Anterior cingulate cortex (tissue), 58 donors: ENCODE results near the gene ABCA1.
"Not testable (repeated sequence)": the region's sequence is repeated elsewhere in the genome, so short reads cannot be mapped to it uniquely, and the experiment has no call there.

ENCODE experiments used
- DNase-seq, 58 donors: peaks; one replicate each; lab custom pipeline; 2025; lab: John Stamatoyannopoulos, UW

The ABCA1 gene

DNA sequence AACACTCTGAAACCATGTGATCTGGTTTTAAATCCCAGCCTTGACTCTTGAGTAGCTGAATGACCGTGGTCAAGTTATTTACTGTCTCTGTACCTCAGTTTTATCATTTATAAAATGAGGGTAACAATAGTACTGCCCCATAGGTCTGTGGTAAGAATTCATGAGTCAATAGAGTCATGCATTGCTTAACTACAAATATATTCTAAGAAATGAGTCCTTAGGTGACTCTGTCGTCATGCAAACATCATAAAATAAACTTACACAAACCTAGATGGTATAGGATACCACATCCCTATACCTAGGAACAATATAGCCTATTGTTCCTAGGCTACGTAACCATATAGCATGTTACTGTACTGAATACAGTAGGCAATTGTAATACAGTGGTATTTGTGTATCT, 20.3 kb upstream of the ABCA1 start:
- no peak for DNase-seq

DNA sequence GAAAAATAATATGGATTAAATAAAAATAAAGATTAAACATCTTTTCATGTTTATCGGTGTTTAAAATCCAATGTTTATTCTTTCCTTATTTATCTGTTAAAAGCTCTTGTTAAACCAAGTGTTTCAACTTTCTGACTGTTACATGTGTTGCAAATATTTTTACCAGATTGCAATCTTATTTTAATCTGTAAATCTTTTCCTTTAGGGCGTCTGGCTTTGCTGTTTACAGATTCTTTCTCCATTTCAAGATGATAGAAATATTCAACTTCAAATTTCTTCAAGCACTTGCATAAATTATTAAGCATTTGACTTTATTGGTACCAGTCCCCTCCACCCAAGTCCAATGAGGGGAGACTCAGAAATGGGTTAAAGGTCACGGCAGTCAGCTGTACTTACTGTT, 16.9 kb upstream of the ABCA1 start:
- no peak for DNase-seq

DNA sequence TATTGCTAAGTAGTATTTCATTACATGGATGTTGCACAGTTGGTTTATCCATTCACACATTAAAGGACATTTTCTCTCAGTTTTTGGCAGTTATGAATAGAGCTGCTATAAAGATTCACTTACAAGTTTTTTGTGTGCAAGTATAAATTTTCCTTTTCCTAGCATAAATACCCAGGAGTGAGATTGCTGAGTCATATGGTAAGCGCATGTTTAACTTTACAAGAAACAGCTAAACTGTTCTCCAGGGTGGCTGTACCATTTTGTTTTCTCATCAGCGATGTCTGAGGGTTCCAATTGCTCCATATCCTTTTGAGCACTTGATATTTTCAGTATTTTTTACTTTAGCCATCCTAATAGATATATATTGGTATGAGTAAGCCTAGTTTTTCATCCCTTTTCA, 16.4 kb upstream of the ABCA1 start:
- peak in 1 of 58 donors; percentile 11 for DNase-seq

DNA sequence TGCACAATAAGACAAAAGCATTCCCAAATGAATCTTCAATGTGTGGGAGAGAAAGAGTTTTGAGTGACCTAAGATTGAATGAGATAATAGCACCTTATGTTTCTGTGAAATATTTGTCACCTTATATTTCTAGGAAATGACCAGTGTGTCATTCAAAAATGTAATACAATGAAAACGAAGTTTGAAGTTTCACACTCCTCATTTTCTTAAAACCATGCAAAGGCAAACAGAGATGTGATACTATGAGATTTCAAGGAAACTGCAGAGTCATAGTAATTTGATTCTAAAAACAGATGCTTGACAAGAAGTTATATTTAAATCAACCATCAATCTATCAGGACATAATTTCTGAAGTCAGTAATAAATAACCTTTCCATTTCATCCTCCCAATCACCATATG, 13.6 kb upstream of the ABCA1 start:
- DNase-seq = no peak

DNA sequence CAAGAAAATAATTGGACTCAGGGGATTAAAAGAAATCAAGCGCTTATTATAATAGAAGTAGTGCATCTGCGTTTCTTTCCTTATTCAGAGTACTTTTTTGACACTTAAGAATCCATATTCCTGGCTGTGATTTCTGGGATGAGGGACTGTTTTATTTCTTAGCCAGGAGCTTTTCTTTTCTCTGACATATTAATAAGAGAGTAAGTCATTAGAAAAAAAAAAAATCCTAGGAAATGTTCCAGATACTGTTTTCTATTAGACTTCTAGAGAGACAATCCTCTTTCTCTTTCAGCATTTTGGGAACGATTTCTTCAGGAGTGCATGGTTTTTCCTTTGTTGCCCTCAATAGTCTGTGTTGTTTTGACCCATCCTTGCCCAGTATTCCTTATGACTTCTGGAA, 8.3 kb upstream of the ABCA1 start:
- no peak for DNase-seq

DNA sequence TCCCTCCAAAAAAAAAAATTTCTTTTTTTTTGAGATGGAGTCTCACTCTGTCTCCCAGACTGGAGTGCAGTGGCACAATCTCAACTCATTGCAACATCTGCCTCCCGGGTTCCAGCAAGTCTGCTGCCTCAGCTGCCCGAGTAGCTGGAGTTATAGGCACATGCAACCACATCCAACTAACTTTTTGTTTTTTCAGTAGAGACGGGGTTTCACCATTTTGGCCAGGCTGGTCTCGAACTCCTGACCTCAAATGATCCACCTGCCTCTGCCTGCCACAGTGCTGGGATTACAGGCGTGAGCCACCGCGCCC, 7.5 kb upstream of the ABCA1 start:
- DNase-seq = not testable (repeated sequence)

DNA sequence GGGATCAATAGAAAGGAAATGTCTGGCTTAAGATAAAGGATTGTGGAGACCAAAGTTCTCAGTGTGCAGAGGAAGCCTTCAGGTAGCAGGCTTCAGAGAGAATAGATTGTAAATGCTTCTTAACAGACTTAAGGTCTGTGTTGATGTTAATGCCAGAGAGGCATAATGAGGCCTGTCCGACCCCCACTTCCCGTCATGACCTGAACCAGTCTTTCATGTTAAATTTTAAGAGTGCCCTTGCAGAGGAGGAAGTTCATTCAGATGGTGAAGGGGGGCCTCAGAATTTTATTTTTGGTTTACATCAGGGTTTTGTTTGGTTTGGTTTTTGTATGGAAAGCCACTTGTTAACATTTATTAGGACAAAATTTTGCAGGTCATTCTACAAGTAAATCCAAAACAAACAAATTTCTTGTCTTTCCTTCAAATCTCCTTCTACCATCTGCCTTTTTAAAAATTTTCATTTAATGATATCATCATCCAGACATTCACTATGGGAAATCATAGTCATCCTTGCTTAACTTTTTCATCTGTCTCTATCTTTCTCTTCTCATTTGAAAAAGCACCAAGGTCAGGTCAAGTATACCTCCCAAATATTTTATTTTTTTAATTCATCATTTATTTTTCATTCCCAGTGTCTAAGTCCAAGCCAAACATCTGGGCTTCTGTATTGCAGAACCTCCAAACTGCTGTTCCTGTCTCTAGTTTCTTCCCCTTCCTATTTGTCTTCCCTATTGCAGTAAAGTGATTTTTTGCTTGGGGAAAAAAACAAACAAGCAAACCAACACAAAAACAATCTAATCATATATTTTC, 6.9 kb upstream of the ABCA1 start:
- DNase-seq = no peak

DNA sequence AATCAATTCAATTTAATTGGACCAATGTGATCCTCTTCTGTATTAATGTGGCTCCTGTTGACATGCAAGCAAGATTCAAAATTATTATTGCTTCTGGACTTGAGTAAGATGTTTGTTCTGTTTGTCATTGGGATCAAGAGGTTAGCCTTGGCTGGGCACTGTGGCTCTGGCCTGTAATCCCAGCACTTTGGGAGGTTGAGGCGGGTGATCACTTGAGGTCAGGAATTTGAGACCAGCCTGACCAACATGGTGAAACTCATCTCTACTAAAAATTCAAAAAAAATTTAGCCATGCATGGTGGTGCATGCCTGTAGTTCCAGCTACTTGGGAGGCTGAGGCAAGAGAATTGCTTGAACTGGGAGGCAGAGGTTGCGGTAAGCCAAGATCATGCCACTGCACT, 5.1 kb upstream of the ABCA1 start:
- DNase-seq = not testable (repeated sequence)

DNA sequence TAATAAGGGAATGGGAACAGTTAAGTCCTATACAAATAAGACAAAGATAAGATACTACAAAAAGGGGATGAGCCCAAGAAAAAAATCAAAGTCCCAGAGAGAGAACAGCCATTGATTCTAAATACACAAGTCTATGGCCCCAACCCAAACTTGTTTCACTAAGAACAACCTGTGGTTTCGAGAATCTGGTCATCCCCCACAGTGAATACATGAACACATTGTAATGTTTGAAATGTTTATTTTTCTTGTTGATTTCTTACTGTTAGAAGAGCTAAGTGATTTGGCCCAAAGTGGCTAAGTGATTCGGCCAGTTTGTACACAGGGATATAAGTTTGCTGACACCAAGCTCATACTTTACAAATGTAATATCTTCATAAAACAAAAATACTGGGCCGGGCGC, 3.3 kb upstream of the ABCA1 start:
- DNase-seq = no peak

DNA sequence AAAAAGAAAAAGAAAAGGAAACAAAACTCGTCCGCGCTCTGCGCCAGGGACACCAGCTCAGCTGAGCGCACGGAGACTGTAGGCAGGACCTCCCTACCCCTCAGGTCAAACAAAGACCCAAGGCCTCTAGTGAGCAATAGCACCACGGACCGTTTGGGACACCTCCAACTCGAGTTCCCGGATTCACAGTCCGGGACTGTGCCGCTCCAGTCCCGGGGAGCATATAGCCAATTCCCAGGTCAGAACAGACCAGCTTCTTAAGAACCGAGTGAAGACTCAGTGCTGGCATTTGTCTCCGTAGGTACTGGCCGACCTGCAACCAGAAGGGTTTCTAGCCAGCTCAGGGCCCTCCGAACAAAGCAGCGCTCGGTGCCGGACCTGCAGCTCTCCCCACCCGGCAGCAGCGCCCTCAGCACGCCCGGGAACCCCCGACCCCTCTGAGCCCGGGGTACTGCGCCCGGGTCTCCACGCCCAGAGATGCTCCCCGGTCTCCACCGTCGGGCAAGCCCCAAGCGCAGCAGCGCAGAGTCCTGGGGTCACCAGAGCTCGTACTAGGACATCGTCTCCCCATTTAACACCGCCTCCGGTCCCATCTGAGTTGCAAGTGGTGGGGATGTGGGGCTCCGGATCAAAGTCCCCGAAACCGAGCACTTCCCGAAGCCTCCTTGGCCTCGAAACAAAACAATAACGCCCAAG, 591 bp downstream of the ABCA1 start:
- DNase-seq = peak in 35 of 58 donors; percentile 9 to 71 (median 34)

DNA sequence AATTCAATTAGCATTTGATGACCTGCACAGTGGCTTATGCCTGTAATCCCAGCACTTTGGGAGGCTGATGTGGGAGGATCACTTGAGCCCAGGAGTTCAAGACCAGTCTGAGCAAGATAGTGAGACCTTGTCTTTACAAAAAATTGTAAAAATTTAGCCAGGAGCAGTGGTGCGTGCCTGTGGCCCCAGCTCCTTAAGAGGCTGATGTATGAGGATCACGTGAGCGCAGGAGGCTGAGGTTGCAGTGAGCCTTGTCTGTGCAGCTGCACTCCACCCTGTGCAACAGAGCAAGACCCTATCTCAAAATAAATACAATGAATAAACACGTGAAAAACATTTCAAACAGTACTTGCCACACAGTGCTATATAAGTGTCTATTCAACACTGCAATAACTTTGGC, 4.2 kb downstream of the ABCA1 start:
- no peak for DNase-seq

DNA sequence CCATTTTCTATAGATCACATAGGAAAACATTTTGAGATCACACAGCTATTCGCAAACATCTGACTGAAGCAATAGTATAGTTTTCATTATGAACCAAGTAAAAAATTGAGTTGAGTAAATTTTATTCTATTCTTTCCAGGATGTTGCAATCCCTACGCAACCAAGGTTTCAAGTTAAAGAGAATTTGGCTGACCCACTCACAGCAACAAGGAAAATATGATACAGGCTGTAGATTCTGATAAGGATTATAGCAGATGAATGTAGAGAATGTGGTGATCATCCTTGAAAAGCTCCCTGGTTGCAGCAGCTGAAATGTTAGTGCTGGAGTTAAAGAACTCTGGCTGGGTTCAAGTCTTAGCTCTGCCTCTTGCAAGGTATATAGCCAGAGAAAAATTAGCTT, 4.7 kb downstream of the ABCA1 start:
- DNase-seq = no peak

DNA sequence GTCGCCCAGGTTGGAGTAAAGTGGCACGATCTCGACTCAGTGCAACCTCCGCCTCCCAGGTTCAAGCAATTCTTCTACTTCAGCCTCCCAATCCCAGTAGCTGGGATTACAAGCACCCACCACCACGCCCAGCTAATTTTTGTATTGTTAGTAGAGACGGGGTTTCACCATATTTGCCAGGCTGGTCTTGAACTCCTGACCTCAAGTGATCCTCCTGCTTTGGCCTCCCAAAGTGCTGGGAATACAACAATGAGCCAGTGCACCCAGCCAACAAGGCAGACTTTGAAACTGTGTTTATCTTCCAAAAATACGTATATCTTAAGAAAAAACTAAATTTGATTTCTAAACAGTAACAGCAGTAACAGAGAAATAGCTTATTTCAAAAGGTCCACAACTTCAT, 5.2 kb downstream of the ABCA1 start:
- not testable (repeated sequence) for DNase-seq

DNA sequence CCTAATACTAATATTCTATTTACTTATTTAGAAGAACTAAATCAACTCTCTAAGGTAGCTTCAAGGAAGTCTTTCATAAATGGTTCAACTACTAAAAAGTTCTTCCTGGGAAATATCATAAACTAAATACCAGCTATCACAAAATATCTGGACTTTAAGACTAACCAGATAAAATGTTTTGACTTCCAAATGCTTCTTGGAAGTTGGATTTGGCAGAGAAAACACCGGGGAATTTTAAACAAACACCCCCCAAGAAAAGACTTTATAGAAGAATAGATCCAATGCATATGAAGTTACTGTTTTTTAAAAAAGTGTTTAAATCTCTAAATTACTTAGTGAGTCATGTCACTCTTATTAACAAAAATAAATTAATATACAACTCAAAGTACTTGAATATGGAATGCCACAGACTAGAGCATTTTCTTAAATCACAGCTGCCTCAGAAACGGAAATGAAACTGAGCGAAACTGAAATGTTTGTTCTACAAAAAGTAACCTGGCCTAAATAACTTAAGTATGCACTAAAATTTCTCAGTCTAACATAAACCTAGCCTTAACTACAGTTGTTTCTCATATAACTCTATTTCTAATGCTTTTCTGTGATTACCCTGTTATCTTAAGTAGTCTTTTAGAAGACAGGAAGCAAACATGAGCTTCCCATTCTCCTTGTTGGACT, 6.8 kb downstream of the ABCA1 start:
- no peak for DNase-seq

DNA sequence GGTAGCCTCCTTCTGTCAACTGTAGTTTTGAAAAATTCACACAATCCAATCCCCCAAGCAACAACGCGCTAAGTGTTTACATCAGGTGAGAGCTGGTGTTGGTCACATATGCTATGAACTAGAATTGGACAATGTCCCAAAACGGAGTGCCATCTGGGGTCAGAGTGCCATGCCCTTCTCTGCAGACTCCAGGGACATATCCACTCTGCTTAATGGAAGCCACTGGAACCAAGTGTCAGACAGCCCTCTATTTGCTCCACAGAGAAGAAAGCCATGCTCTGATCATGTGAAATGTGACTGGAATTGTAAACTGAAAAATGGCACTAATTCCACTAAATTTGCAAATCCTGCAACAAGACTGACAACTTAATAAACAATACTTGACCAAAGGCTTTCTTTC, 12.2 kb downstream of the ABCA1 start:
- DNase-seq = peak in 7 of 58 donors; percentile 9 to 61 (median 25)

DNA sequence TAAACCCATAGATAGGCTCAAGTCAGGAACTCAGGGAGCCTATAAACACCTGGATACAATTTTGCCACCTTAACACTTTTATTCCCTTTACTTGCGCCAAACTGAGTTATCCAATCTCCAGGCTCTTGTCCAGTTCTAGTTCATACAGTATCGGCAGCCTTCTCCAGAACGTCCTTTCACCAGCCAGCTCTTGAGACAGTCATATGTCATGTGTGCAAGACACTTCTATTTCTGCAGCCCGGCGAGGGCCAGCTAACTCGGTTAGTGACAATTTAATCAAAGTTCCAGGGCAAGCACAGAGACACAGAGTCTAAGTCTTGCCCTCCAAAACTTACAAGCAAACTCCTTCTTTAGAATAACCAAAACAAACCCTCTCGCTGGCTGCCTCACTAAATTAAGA, 12.9 kb downstream of the ABCA1 start:
- no peak for DNase-seq

DNA sequence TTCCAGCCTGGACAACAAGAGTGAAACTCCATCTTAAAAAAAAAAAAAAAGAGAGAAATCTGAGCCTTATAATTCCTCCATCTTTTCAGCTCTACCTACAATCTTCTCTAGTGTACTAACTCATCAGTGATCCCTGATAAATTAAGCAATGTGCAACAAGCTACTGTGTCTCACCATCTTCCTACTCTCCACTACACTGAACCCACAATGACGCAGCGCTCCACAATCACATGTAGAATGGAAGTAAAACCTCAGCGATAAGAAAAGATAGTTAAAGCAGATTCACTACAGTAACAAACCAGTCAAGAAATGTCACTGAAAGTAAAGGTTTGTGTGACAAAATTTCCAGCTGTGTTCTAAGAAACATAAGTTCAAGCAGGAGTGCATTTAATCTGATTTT, 13.5 kb downstream of the ABCA1 start:
- no peak for DNase-seq

DNA sequence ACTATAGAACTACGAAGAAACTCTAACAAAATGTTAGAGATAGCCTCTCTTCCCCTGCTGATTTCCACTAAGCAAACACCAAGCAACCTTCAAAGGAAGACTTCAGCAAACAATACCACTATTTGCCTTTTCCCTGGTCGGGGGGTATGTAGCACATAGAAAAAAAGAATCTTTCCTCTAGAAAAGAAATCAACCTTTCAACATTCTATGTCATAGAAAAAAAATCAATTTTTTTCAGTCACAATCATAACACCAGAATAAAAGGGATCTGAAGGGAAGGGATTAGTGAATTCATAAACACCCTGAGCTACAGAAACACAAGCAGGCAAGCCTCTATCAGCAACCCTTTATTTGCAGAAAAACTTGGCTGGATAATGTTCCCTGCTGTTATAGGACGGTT, 15.3 kb downstream of the ABCA1 start:
- DNase-seq = no peak

DNA sequence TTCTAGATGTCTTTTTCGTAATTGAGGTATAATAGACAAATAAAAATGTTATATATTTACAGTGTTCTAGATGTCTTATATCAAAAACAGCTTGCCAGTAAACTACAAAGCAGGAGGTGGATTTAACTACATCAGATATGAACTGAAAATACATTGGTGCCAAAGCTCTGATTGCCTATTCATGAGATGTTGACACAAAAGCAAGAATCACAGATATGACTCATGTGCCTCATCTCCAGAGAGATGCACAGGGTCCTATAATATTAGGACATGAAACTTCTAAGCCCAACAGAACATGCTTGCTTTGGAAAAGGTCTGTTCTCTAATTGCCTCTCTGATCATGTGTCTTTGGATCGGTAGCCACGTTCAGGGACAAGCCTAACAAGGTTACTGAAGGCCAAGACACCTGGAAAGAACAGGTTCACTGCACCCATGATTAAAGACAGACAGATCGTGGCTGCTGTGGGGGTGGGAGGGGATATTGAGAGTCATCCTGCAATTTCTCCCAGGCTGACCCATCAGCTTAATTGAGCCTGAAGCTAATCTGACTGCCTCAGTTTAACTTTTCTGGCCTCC, 16.8 kb downstream of the ABCA1 start:
- DNase-seq = no peak

DNA sequence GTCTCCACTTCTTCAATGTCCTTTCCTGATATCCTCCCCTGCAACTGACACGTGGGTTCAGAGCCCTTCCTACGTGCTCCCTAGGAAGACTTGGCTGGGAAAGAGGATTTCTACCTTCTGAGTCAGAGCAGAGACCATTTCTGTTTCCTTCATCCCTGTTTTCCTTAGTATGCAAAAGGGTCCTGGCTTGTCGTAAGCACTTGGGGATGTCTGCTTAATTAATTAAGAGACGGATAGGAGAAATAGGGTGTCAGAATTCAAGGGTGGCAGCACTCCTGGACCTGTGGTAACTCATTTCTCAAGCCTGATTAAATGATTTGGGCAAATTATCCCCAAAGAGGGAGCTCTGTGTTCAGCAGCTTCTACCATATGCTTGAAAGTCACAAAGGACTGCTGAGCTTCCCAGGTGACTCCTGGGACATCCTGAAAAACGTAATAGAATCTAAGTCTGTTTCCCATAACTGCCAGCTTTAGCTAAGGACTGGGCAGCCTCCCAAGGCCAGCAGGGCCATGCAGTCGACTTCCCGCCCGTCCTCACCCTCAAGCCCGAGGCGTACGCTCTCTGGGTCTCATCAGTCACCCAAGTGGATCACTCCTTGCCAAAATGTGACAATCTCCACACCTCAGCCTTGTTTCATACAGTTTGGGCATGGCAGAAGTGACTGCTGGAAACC, 20.5 kb downstream of the ABCA1 start:
- DNase-seq = no peak
